Rectal smooth muscle tissue (tissue), 1 donor: ENCODE measurements around the gene LRRK1.

Experiments used
- H3K27ac ChIP-seq: one replicate; pipeline ENCODE4 v1.7.0; 2013; ENCODE audit warnings: low read depth, low read length, inconsistent platforms
- H3K27me3 ChIP-seq: one replicate; pipeline ENCODE4 v1.7.0; 2013; ENCODE audit warnings: low read length; ENCODE audit not compliant: control insufficient read depth, insufficient read depth
- H3K36me3 ChIP-seq: one replicate; pipeline ENCODE4 v1.7.0; 2013; ENCODE audit warnings: low read length; ENCODE audit not compliant: control insufficient read depth, insufficient read depth
- H3K4me1 ChIP-seq: one replicate; pipeline ENCODE4 v1.7.0; 2013; ENCODE audit warnings: low read length; ENCODE audit not compliant: control insufficient read depth, insufficient read depth
- H3K4me3 ChIP-seq: one replicate; pipeline ENCODE4 v1.7.0; 2013; ENCODE audit warnings: low read length
- H3K9ac ChIP-seq: one replicate; pipeline ENCODE4 v1.7.0; 2013; ENCODE audit warnings: low read length

The LRRK1 gene

DNA sequence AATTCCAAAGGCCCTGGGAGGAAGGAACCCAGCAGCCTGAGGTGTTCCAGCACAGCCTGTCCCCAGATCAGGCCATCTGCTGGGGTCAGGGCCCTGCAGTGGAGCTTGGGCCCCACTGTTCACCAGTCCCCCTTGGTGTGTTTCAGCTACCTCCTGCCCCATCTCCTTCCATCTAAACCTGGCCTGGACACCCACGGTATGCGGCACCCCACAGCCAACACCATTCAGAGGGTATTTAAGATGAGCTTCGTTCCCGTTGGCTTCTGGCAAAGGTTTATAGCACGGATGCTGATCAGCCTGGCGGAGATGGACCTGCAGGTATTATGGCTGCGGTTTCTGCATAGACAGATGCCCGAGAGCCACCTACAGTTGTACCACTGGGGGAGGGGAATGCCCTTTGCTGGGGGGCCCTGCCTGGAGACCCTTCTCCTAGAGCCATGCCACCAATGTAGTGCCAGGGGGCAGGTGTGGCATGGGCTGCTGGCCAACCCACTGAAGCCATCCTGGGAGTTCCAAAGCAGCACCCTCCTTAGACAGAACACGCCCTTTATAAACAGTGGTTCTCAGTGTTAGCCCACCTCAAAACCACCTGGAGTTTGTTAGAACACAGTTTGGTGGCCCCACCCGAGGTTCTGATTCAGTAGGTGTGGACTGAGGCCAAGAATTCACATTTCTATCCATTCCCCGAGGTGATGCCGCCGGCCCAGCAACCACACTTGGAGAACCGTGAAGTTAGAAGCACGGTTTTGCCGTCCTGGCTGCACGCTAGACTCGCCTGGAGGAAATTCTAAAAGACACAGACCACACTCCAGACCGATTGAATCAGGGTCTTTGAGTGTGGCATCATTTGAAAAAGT is 126.9 kb downstream of the LRRK1 start:
- H3K9ac ChIP-seq = no peak overlapping the region
- no peaks in the 10 kb centered on the region for H3K4me1 ChIP-seq
- H3K36me3 ChIP-seq = peaks cover 6% of the 10 kb centered on the region
- H3K27ac ChIP-seq = peak overlapping the region; percentile 37
- H3K4me3 ChIP-seq = no peak overlapping the region
- no peaks in the 10 kb centered on the region for H3K27me3 ChIP-seq

DNA sequence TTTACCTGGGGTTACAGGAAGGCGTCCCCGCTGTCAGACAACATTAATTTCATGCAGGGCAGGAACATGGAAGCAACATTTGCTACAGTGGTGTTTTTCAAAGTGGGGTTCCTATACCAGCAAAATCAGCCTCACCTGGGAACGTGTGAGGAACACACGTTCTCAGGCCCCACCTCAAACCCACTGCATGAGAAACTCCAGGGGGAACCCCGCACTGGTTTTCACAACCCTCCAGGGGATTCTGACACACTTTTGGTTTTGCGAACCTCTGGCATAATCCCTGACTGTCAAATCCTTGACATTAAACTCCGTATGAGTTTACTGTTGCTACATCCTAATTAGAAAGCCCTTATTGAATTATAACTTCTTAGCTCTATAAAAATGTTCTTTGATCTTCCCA is 127.7 kb downstream of the LRRK1 start:
- H3K9ac ChIP-seq = no peak overlapping the region
- H3K4me3 ChIP-seq = no peak overlapping the region
- no peaks in the 10 kb centered on the region for H3K27me3 ChIP-seq
- H3K36me3 ChIP-seq = peaks cover 6% of the 10 kb centered on the region
- H3K27ac ChIP-seq = no peak overlapping the region
- no peaks in the 10 kb centered on the region for H3K4me1 ChIP-seq

DNA sequence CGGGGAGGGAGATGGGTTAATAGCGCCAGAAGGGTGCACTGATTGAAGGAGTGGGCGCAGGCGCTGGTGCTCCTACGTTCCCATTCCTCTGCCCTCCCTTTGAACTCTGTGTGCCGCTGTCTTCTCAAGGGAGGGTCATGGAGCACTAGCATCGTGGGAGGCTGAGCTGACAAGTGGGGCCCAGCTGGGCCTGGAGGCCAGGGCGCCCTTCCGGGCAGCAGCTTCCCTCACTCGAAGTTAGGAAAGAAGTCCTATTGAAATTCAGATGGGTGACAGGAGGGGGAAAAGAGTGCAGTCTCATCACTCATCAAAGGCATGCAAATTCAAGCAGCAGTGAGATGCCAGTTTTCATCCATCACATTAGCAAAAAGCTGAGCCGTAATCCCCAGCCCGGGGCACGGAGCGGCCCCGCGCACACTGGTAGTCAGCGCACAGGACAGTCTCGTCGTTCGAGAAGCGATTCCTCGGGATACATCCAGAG is 128.2 kb downstream of the LRRK1 start:
- no peaks in the 10 kb centered on the region for H3K4me1 ChIP-seq
- H3K27ac ChIP-seq = no peak overlapping the region
- H3K36me3 ChIP-seq = peaks cover 10% of the 10 kb centered on the region
- no peak overlapping the region for H3K4me3 ChIP-seq
- H3K9ac ChIP-seq = no peak overlapping the region
- H3K27me3 ChIP-seq = no peaks in the 10 kb centered on the region

DNA sequence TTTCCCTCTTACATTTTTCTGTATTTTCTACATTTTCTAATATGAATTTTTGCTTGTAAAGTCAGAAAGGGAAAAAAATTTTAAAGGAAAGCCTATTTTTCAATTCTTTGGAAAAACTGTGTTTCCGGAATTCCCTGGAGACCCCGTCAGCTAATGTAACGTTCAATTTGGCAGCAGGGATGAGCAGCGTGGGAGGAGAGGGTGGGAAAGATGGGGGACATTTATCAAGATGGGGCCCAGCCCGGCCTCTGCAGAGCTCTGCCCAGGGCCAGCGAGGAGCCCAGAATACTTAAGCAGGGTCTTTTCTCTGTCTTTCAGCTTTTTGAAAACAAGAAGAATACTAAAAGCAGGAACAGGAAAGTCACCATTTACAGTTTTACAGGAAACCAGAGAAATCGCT is 129.0 kb downstream of the LRRK1 start:
- Histone ChIP-seq H3K36me3 (peaks cover 10% of the 10 kb centered on the region), H3K27me3 (no peaks in the 10 kb centered on the region), H3K4me3 (no peak overlapping the region), H3K4me1 (no peaks in the 10 kb centered on the region), H3K9ac (no peak overlapping the region), H3K27ac (no peak overlapping the region)

DNA sequence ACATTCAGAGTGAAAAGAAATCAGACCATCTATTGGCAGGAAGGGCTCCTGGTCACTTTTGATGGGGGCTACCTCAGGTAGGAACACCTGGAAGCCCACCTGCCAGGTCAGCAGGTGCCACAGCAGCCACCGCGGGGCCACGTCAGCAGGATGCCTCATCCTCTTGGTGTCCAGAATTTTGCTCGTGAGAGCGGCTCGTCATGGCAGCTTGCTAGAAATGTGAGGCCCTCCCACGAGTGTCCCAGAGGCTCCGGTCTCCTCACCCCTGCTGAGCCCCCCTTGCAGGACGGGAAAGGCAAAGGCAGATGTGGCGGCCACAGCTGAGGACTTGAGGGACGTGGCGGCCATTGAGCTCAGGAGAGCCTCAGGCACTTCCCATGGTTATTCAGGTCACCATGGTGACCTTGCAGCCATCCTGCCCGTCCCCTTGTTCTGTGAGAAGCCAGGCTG is 129.4 kb downstream of the LRRK1 start:
- Histone ChIP-seq H3K9ac (no peak overlapping the region), H3K27ac (no peak overlapping the region), H3K4me3 (no peak overlapping the region), H3K36me3 (peaks cover 13% of the 10 kb centered on the region), H3K27me3 (no peaks in the 10 kb centered on the region), H3K4me1 (no peaks in the 10 kb centered on the region)

DNA sequence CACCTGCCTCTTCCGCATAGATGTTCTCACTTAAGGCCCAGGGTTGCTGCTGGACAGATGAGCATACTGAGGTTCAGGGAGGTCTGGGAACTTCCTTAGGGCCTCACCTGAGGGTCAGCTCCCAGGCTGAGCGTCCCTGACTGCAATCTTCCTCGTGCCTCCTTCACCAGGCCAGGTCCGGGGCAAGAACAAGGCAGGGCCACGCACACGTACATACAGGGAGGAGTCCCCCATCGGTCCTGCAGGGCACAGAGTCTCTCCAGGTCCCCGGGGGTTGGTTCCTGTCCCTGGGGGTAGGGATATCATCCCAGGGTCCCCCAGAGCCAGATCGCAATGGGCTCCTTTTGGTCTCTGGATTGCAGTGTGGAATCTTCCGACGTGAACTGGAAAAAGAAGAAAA is 130.1 kb downstream of the LRRK1 start:
- H3K36me3 ChIP-seq = peaks cover 14% of the 10 kb centered on the region
- no peak overlapping the region for H3K27ac ChIP-seq
- no peak overlapping the region for H3K4me3 ChIP-seq
- H3K9ac ChIP-seq = no peak overlapping the region
- no peaks in the 10 kb centered on the region for H3K4me1 ChIP-seq
- no peaks in the 10 kb centered on the region for H3K27me3 ChIP-seq

DNA sequence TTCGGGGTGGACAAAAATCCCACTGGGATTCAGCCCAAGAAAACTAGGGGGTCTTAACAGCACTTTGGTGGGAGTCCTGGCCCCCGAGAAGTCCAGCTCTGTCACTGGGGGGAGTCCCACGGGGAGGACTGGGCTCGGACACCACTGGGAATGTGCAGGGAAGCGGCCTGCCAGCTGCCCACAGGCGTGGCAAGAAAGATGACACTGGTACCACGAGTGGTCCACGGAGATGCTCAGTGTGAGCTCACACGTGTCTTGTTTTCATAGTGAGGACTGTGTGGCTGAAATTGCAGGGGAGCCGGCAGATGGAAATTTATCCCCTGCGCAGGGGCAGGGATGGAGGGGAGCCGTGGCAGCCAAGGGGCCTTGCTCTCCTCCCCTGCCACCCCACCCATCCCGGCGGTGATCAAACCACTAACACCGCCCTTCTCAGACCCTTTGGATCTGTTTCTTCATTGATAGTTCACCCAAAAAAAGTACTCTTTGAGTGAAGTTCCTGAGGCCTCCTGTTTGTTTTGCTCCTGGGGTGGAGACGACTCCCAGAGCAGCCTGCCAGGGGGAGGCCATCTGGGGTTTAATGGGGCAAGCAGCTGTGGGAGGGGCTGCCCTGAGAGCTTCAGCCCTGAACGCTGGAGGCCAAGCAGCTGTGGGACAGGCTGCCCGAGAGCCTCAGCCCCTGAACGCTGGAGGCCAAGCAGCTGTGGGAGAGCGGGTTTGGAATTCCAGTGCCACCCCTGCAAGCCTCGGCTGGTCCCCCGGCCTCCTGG is 130.9 kb downstream of the LRRK1 start:
- Histone ChIP-seq H3K4me3 (no peak overlapping the region), H3K4me1 (no peaks in the 10 kb centered on the region), H3K27me3 (no peaks in the 10 kb centered on the region), H3K9ac (no peak overlapping the region), H3K27ac (no peak overlapping the region), H3K36me3 (peaks cover 16% of the 10 kb centered on the region)

DNA sequence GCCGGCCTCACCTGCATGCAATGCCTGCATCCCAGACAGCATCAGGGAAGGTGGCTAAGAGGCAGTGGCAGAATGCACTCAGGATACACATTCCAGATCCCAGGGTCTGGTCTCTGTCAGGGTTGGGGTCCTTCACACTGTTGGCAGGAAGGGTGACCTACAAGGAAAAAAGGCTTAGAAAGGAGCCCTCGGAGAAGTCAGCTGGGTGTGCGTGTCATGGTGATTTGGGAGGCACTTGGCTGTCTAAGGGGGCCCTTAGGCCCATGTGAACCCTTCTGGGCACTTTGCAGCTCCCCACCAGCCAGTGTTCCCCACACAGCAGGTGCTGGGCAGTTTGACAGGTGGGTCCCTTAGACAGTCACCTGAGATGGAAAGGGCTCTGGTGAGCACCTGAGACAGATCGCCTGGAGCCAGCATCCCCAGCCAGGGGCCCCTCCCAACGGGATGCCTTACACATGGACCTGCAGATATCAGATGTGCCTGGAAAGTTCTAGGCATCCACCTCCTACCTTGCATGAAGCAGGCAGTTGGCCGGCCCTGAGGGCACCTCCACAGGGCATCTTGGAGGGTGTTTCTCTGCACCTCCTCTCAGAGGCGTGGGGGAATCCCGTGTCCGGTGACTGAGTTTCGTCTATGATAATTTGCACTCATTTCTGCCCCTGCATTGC is 131.6 kb downstream of the LRRK1 start:
- no peak overlapping the region for H3K4me3 ChIP-seq
- H3K27ac ChIP-seq = no peak overlapping the region
- H3K9ac ChIP-seq = no peak overlapping the region
- H3K27me3 ChIP-seq = no peaks in the 10 kb centered on the region
- H3K36me3 ChIP-seq = peaks cover 18% of the 10 kb centered on the region
- H3K4me1 ChIP-seq = no peaks in the 10 kb centered on the region

DNA sequence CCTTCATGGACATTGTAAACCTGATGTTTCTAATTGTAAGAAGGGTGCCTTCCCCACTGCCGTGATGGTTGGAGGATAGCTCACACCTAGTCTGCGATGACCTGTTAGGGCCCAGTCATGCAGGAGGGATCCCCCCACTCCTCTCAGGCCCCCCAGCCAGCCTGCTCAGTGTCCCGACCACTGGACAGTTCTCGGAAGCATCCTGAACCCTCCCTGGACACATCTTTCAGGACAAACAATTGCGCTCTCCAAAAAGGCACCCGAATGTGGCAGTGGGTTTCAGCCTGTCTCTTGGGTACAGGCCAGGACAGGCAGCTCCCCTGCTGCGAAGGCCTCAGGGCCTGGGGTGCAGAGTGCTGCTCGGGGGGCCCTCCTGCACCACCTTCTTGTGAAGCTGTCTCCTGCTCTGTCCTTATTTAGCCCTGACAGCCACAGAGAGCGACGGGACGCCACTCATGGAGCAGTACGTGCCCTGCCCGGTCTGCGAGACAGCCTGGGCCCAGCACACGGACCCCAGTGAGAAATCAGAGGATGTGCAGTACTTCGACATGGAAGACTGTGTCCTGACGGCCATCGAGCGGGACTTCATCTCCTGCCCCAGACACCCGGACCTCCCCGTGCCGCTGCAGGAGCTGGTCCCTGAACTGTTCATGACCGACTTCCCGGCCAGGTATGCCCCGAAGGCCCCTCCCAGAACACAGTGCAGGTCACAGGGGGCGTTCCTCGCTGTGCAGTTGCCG is 132.3 kb downstream of the LRRK1 start:
- H3K9ac ChIP-seq = no peak overlapping the region
- H3K27ac ChIP-seq = no peak overlapping the region
- H3K4me3 ChIP-seq = no peak overlapping the region
- H3K4me1 ChIP-seq = no peaks in the 10 kb centered on the region
- H3K27me3 ChIP-seq = no peaks in the 10 kb centered on the region
- H3K36me3 ChIP-seq = peaks cover 18% of the 10 kb centered on the region

DNA sequence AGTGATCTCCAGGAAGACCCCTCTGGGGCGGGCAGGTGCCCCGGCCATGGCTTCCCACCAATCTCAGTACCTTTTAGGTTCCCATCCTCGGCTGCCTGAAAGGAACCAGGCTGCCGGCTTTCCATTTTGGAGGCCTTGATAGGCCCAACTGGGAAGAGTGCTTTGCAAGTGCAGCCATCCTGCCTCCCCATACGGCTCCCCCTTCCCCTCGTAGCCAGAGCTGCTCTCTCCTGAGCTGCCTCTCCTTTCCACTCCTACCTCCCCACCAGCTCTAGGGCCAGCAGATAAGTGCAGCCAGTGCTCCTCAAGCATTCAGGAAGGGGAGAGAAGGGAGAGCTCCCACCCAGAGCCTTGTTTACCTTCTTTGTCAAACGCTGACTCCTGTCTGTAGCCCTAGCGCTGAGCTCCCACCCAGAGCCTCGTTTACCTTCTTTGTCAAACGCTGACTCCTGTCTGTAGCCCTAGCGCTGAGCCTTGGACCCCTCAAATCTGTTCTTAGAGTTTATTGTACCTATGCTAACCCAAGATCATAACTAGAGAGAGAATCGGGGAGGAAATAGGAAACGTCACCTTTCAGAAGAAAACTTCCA is 133.0 kb downstream of the LRRK1 start:
- Histone ChIP-seq H3K27ac (no peak overlapping the region), H3K4me3 (no peak overlapping the region), H3K36me3 (peaks cover 18% of the 10 kb centered on the region), H3K27me3 (no peaks in the 10 kb centered on the region), H3K9ac (no peak overlapping the region), H3K4me1 (no peaks in the 10 kb centered on the region)

DNA sequence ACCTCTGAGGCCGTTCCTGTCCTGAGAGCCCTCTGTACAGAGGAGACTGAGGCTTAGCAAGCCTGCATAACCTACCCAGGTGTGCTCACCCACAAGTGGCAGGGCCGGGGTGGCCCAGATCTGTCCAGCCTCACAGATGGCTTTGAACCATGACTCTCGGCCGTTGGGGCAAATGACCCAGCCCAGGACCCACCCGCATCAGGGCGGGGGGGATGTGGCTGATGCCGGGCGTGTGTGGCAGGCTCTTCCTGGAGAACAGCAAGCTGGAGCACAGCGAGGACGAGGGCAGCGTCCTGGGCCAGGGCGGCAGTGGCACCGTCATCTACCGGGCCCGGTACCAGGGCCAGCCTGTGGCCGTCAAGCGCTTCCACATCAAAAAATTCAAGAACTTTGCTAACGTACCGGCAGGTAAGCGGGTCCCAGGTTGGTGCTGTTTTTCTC is 133.5 kb downstream of the LRRK1 start:
- H3K27ac ChIP-seq = no peak overlapping the region
- H3K36me3 ChIP-seq = peaks cover 18% of the 10 kb centered on the region
- no peak overlapping the region for H3K4me3 ChIP-seq
- no peaks in the 10 kb centered on the region for H3K4me1 ChIP-seq
- no peaks in the 10 kb centered on the region for H3K27me3 ChIP-seq
- no peak overlapping the region for H3K9ac ChIP-seq
